ENCODE results near the gene PFN3. TPM values are rescaled to one million over a fixed set of nuclear protein-coding genes. Genes with fewer than 3 reads are reported as not detected.

The PFN3 gene
- polyA plus RNA-seq, 1 donor (not counting 4 experiments of a cell fraction or from before 2014, with no cell fraction given) = not detected

- Histone ChIP-seq H3K9ac (ENCODE audit: control insufficient read depth, extremely low read depth, insufficient read depth, low read length) (peak overlapping the region; percentile 68), H3K4me1 (ENCODE audit: control insufficient read depth, extremely low read depth, insufficient read depth, low read length) (peaks cover 11% of the 10 kb centered on the region), H3K9me3 (ENCODE audit: control insufficient read depth, low read depth, low read length) (no peaks in the 10 kb centered on the region), H3K36me3 (ENCODE audit: control insufficient read depth in 2 of 2, extremely low read depth in 1 of 2, insufficient read depth in 2 of 2, low read length in 2 of 2) (no peaks in the 10 kb centered on the region), H3K4me3 (ENCODE audit: control insufficient read depth in 2 of 3, extremely low read depth in 1 of 3, insufficient read depth in 2 of 3, low read depth in 1 of 3, low read length in 3 of 3) (peak overlapping the region; percentile 50 to 79 (median 71)), H3K27me3 (ENCODE audit: control insufficient read depth, extremely low read depth, insufficient read depth, low read length) (no peaks in the 10 kb centered on the region), H3K27ac (ENCODE audit: control insufficient read depth, insufficient read depth, low read length) (peak overlapping the region; percentile 19), H3K4me2 (ENCODE audit: control insufficient read depth, extremely low read depth, insufficient read depth, low read depth, low read length) (peak overlapping the region; percentile 67), H4K20me1 (ENCODE audit: control insufficient read depth, extremely low read depth, insufficient read depth, low read length) (no peaks in the 10 kb centered on the region), H3K79me2 (ENCODE audit: control insufficient read depth, insufficient read depth, low read length) (no peaks in the 10 kb centered on the region), H3K9me1 (ENCODE audit: control insufficient read depth, extremely low read depth, insufficient read depth, low read length) (no peaks in the 10 kb centered on the region), H2AFZ (ENCODE audit: control insufficient read depth, low read length) (peak overlapping the region; percentile 89)
- peak; percentile 88 for FAIRE-seq
- TF ChIP-seq EZH2 (IDR thresholded peaks at IDR 0.05; ENCODE audit: low read length) (no peak), CTCF (optimal IDR thresholded peaks at IDR 0.05 in 1 of 3, IDR thresholded peaks at IDR 0.05 in 1 of 3, conservative IDR thresholded peaks at IDR 0.05 in 1 of 3; ENCODE audit: extremely low read depth in 1 of 3, insufficient read depth in 2 of 3, low read length in 3 of 3) (peak in 2 of 3 experiments; percentile 74 to 82)
- peak; percentile 44 for DNase-seq (ENCODE audit: low read depth, low spot score)
- dilution Hi-C loops (cut with MboI; ENCODE audit: extremely low pct_ligation_motif_present, low sequenced_read_pairs) = no loop called here
Observed at GRCh38 chr5:177402271-177403043, 2.0 kb upstream of the PFN3 start.

- Histone ChIP-seq H3K9me3 (ENCODE audit: control insufficient read depth, low read depth, low read length) (no peaks in the 10 kb centered on the region), H3K4me1 (ENCODE audit: control insufficient read depth, extremely low read depth, insufficient read depth, low read length) (peaks cover 5% of the 10 kb centered on the region), H3K9me1 (ENCODE audit: control insufficient read depth, extremely low read depth, insufficient read depth, low read length) (no peaks in the 10 kb centered on the region), H3K27me3 (ENCODE audit: control insufficient read depth, extremely low read depth, insufficient read depth, low read length) (no peaks in the 10 kb centered on the region), H3K36me3 (ENCODE audit: control insufficient read depth in 2 of 2, extremely low read depth in 1 of 2, insufficient read depth in 2 of 2, low read length in 2 of 2) (no peaks in the 10 kb centered on the region), H3K27ac (ENCODE audit: control insufficient read depth, insufficient read depth, low read length) (no peak overlapping the region), H4K20me1 (ENCODE audit: control insufficient read depth, extremely low read depth, insufficient read depth, low read length) (no peaks in the 10 kb centered on the region), H2AFZ (ENCODE audit: control insufficient read depth, low read length) (no peak overlapping the region), H3K4me2 (ENCODE audit: control insufficient read depth, extremely low read depth, insufficient read depth, low read depth, low read length) (no peak overlapping the region), H3K79me2 (ENCODE audit: control insufficient read depth, insufficient read depth, low read length) (no peaks in the 10 kb centered on the region), H3K4me3 (ENCODE audit: control insufficient read depth in 2 of 3, extremely low read depth in 1 of 3, insufficient read depth in 2 of 3, low read depth in 1 of 3, low read length in 3 of 3) (no peak overlapping the region), H3K9ac (ENCODE audit: control insufficient read depth, extremely low read depth, insufficient read depth, low read length) (no peak overlapping the region)
- TF ChIP-seq EZH2 (IDR thresholded peaks at IDR 0.05; ENCODE audit: low read length) = no peak
- FAIRE-seq (no peak), DNase-seq (ENCODE audit: low read depth, low spot score) (no peak)
- dilution Hi-C loops (cut with MboI; ENCODE audit: extremely low pct_ligation_motif_present, low sequenced_read_pairs) = no loop called here
Observed at GRCh38 chr5:177397875-177398390, 2.5 kb downstream of the PFN3 start.

All from keratinocyte (primary cell).